HUES64 (cell line): Measurements from ENCODE around the gene PCOLCE2.

Source experiments
- H3K27ac ChIP-seq: 2 replicates; pipeline ENCODE4 v1.7.0; 2013; ENCODE audit warnings: low read depth, low read length, inconsistent platforms
- H3K27me3 ChIP-seq: 2 replicates; pipeline ENCODE4 v1.6.1; 2013; ENCODE audit warnings: mild to moderate bottlenecking, low read length; ENCODE audit not compliant: insufficient read depth
- H3K36me3 ChIP-seq: 2 replicates; pipeline ENCODE4 v1.6.1; 2013; ENCODE audit warnings: mild to moderate bottlenecking, low read length; ENCODE audit not compliant: insufficient read depth
- H3K4me1 ChIP-seq: 2 replicates; pipeline ENCODE4 v1.6.1; 2013; ENCODE audit warnings: mild to moderate bottlenecking, low read length, moderate library complexity; ENCODE audit not compliant: insufficient read depth
- H3K4me3 ChIP-seq: 2 replicates; pipeline ENCODE4 v1.5.1; 2013; ENCODE audit warnings: mild to moderate bottlenecking, low read length, moderate library complexity
- H3K9ac ChIP-seq: 2 replicates; pipeline ENCODE4 v1.6.1; 2013; ENCODE audit warnings: mild to moderate bottlenecking, low read depth, low read length
- H3K9me3 ChIP-seq: 2 replicates; pipeline ENCODE4 v1.6.1; 2013; ENCODE audit warnings: low read depth, low read length; ENCODE audit not compliant: insufficient read depth
- WGBS: fragments of 150-250, 120-280 bp; methylation state at CpG from one replicate; pipeline ENCODE4 v1.1.7; 2013; ENCODE audit warnings: missing lambda C conversion rate; 5-methylcytosine and 5-hydroxymethylcytosine counted together

PCOLCE2 gene

DNA sequence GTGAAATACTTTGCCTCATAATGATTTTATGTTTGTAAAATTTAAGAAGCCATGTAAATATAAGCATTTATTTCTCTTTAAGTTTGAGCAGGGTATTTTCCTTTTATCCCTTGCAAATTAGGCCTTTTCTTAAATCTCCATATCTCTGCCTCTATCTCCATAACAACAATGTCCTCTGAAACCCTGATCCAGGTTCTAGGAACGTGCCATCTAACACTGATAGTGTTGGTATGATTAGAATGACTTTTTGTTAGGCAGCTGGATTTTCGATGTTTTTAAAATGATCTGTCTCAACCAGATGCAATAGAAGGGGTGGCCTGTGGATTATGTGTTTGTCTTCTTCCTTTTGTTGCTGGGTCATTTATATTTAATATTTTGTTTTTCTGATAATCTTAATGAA, 87.1 kb downstream of the PCOLCE2 start:
- peaks cover 4% of the 10 kb centered on the region; the same call in 1 of the 2 replicates for H3K4me1 ChIP-seq
- H3K27ac ChIP-seq, result no peak overlapping the region
- 79% methylated on average over 2 of the region's 2 CpGs for WGBS
- no peak overlapping the region for H3K4me3 ChIP-seq
- peaks cover 24% of the 10 kb centered on the region for H3K36me3 ChIP-seq
- H3K9me3 ChIP-seq, result no peaks in the 10 kb centered on the region
- no peak overlapping the region for H3K9ac ChIP-seq
- no peaks in the 10 kb centered on the region for H3K27me3 ChIP-seq

GRCh38 chr3:142796823-142797222, 92.1 kb downstream of the PCOLCE2 start:
- Histone ChIP-seq H3K9me3 (no peaks in the 10 kb centered on the region), H3K36me3 (no peaks in the 10 kb centered on the region), H3K9ac (no peak overlapping the region), H3K4me1 (peaks cover 25% of the 10 kb centered on the region), H3K27ac (no peak overlapping the region), H3K4me3 (no peak overlapping the region), H3K27me3 (no peaks in the 10 kb centered on the region)
- 90% methylated on average over 2 of the region's 2 CpGs for WGBS

GRCh38 chr3:142795332-142795731, 93.6 kb downstream of the PCOLCE2 start:
- no peak overlapping the region for H3K9ac ChIP-seq
- no peaks in the 10 kb centered on the region for H3K9me3 ChIP-seq
- no peaks in the 10 kb centered on the region for H3K36me3 ChIP-seq
- no peak overlapping the region for H3K27ac ChIP-seq
- no peak overlapping the region for H3K4me3 ChIP-seq
- H3K27me3 ChIP-seq, result no peaks in the 10 kb centered on the region
- no CpG with 5 or more reads among the region's 1 CpG for WGBS
- H3K4me1 ChIP-seq, result peaks cover 21% of the 10 kb centered on the region

GRCh38 chr3:142794508-142794907, 94.4 kb downstream of the PCOLCE2 start:
- Histone ChIP-seq H3K4me3 (no peak overlapping the region), H3K4me1 (peaks cover 26% of the 10 kb centered on the region), H3K9me3 (no peaks in the 10 kb centered on the region), H3K27me3 (no peaks in the 10 kb centered on the region), H3K27ac (no peak overlapping the region), H3K36me3 (no peaks in the 10 kb centered on the region), H3K9ac (no peak overlapping the region)
- WGBS, result 39% methylated on average over 3 of the region's 4 CpGs

GRCh38 chr3:142787719-142788118, 101.2 kb downstream of the PCOLCE2 start:
- H3K9me3 ChIP-seq, result no peaks in the 10 kb centered on the region

GRCh38 chr3:142785996-142786395, 102.9 kb downstream of the PCOLCE2 start:
- peaks cover 3% of the 10 kb centered on the region; the same call in 1 of the 2 replicates for H3K36me3 ChIP-seq
- no peak overlapping the region for H3K27ac ChIP-seq
- H3K4me1 ChIP-seq, result peaks cover 5% of the 10 kb centered on the region; the same call in 1 of the 2 replicates
- no peak overlapping the region for H3K9ac ChIP-seq
- no CpG with 5 or more reads among the region's 4 CpGs for WGBS
- no peaks in the 10 kb centered on the region for H3K9me3 ChIP-seq
- no peaks in the 10 kb centered on the region for H3K27me3 ChIP-seq
- H3K4me3 ChIP-seq, result no peak overlapping the region

More at GRCh38 chr3:142787719-142788118, 101.2 kb downstream of the PCOLCE2 start:
- H3K27ac ChIP-seq, result no peak overlapping the region
- peaks cover 3% of the 10 kb centered on the region; the same call in 1 of the 2 replicates for H3K36me3 ChIP-seq
- WGBS, result 85% methylated on average over 1 of the region's 1 CpG
- no peak overlapping the region for H3K4me3 ChIP-seq
- no peaks in the 10 kb centered on the region for H3K27me3 ChIP-seq
- no peak overlapping the region for H3K9ac ChIP-seq
- peaks cover 12% of the 10 kb centered on the region for H3K4me1 ChIP-seq

DNA sequence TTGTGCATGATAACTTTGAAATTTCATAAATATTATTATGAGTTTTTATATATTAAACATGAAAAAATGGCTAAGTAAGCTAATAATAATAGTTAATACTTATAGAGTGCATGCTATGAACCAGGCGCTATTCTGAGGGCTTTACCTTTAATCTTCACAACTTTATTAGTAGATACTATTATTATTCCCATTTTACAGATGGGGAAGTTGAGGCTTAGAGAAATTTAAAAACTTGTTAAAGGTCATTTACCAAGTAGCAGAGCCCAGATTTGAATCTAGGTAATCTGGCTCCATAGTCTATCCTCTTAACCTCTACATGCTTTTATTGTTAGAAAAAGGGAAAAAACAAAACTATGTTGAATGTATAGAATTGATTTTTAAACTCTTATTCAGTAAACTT, 104.7 kb downstream of the PCOLCE2 start:
- no peak overlapping the region for H3K9ac ChIP-seq
- H3K27ac ChIP-seq, result no peak overlapping the region
- WGBS, result no CpG with 5 or more reads among the region's 1 CpG
- no peak overlapping the region for H3K4me3 ChIP-seq
- no peaks in the 10 kb centered on the region for H3K27me3 ChIP-seq
- peaks cover 3% of the 10 kb centered on the region; the same call in 1 of the 2 replicates for H3K36me3 ChIP-seq
- H3K4me1 ChIP-seq, result no peaks in the 10 kb centered on the region
- no peaks in the 10 kb centered on the region for H3K9me3 ChIP-seq

- 97% methylated on average over 2 of the region's 2 CpGs for WGBS
- no peak overlapping the region for H3K4me3 ChIP-seq
- H3K9ac ChIP-seq, result no peak overlapping the region
- no peaks in the 10 kb centered on the region for H3K9me3 ChIP-seq
- peaks cover 3% of the 10 kb centered on the region; the same call in 1 of the 2 replicates for H3K36me3 ChIP-seq
- H3K4me1 ChIP-seq, result no peaks in the 10 kb centered on the region
- H3K27ac ChIP-seq, result no peak overlapping the region
- H3K27me3 ChIP-seq, result no peaks in the 10 kb centered on the region
Measured at GRCh38 chr3:142782616-142783015, 106.3 kb downstream of the PCOLCE2 start.

DNA sequence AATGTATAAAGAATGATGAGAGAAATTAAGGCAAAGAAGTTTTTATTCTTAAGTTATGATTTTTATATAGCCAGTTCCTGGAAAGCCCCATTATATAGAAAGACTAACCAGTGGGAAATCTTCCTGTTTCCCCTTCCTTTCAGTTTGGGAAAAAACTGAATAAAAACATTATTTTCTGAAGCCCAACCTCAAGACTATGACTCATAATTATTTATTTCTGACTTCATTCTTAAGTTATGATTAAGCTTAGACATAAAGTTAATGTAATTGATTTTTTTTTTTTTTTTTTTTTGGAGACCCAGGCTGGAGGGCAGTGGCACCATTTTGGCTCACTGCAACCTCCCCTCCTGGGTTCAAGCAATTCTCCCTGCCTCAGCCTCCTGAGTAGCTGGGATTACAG, 109.3 kb downstream of the PCOLCE2 start:
- no peaks in the 10 kb centered on the region for H3K9me3 ChIP-seq
- no peak overlapping the region for H3K4me3 ChIP-seq
- H3K36me3 ChIP-seq, result peaks cover 2% of the 10 kb centered on the region; the same call in 1 of the 2 replicates
- H3K9ac ChIP-seq, result no peak overlapping the region
- no peak overlapping the region for H3K27ac ChIP-seq
- no peaks in the 10 kb centered on the region for H3K27me3 ChIP-seq
- no peaks in the 10 kb centered on the region for H3K4me1 ChIP-seq

GRCh38 chr3:142778541-142778940, 110.3 kb downstream of the PCOLCE2 start:
- no peaks in the 10 kb centered on the region for H3K4me1 ChIP-seq
- H3K27me3 ChIP-seq, result no peaks in the 10 kb centered on the region
- no peak overlapping the region for H3K4me3 ChIP-seq
- H3K9ac ChIP-seq, result no peak overlapping the region
- no peaks in the 10 kb centered on the region for H3K9me3 ChIP-seq
- no peaks in the 10 kb centered on the region for H3K36me3 ChIP-seq
- no peak overlapping the region for H3K27ac ChIP-seq
- 88% methylated on average over 2 of the region's 2 CpGs for WGBS

- H3K9ac ChIP-seq, result no peak overlapping the region
- no peaks in the 10 kb centered on the region for H3K4me1 ChIP-seq
- H3K27me3 ChIP-seq, result no peaks in the 10 kb centered on the region
- H3K27ac ChIP-seq, result no peak overlapping the region
- H3K4me3 ChIP-seq, result no peak overlapping the region
- H3K36me3 ChIP-seq, result no peaks in the 10 kb centered on the region
- H3K9me3 ChIP-seq, result no peaks in the 10 kb centered on the region
Measured at GRCh38 chr3:142777927-142778326, 111.0 kb downstream of the PCOLCE2 start.

DNA sequence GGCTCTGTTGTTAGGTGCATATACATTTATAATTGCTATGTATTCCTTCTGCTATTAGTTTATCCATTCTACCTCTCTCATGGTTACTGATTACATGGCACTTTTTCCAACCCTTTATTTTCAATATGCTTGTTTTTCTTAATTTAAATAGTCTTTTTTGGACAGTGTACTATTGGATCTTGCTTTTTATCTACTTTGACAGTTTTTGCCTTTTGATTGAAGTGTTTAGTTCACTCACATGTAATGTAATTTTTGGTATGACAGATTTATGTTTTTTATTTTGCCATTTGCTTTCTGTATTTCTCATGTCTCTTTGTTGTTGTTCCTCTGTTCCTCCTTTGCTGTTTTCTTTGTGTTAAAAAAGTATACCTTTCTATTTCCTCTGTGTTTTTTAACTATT, 120.5 kb downstream of the PCOLCE2 start:
- Histone ChIP-seq H3K9me3 (no peaks in the 10 kb centered on the region), H3K9ac (no peak overlapping the region), H3K4me1 (no peaks in the 10 kb centered on the region), H3K4me3 (no peak overlapping the region), H3K27me3 (no peaks in the 10 kb centered on the region), H3K27ac (no peak overlapping the region), H3K36me3 (peaks cover 7% of the 10 kb centered on the region)
